Colonic mucosa (tissue), 4 donors: Measurements from ENCODE around the gene TNFAIP3. TPM values are rescaled to one million over a fixed set of nuclear protein-coding genes. Genes with fewer than 3 reads are reported as not detected.
"Not testable (repeated sequence)": the region's sequence is repeated elsewhere in the genome, so short reads cannot be mapped to it uniquely, and the experiment has no call there.

Source experiments
- DNase-seq: peaks from one replicate; pipeline ENCODE4 v3.0.0-alpha.2; 2020
- H3K27ac ChIP-seq: fragments of 200-600 bp; one replicate; pipeline ENCODE4 v1.8.0; 2021
- H3K27me3 ChIP-seq: fragments of 200-600 bp; one replicate; pipeline ENCODE4 v1.8.0; 2021
- H3K36me3 ChIP-seq: fragments of 200-600 bp; one replicate; pipeline ENCODE4 v1.8.0; 2021
- H3K4me1 ChIP-seq: fragments of 200-600 bp; one replicate; pipeline ENCODE4 v1.8.0; 2021; ENCODE audit warnings: mild to moderate bottlenecking
- H3K4me3 ChIP-seq: fragments of 200-600 bp; one replicate; pipeline ENCODE4 v1.8.0; 2021
- H3K9ac ChIP-seq, 2 donors: one replicate each; pipeline ENCODE4 v1.7.0; 2013; ENCODE audit warnings: control low read depth in 2 of 2, low read depth in 2 of 2, low read length in 2 of 2
- H3K9me3 ChIP-seq: fragments of 200-600 bp; one replicate; pipeline ENCODE4 v1.8.0; 2021
- CTCF ChIP-seq: fragments of 200-600 bp; IDR thresholded peaks from one replicate; pipeline ENCODE4 v1.8.0; 2022; ENCODE audit warnings: antibody characterized with exemption, mild to moderate bottlenecking
- intact Hi-C: fragments of 100-400 bp; cut with DNase I; formaldehyde crosslinking; loops from one replicate; pipeline ENCODE4 v1.14.1; 2022
- total RNA-seq, 2 donors: library from RNA; stranded (reverse); fragmentation: NEBNext Ultra II Directional in 1 of 2; extraction: Animal tissue kit (Norgen Biotek cat#: 25700) in 1 of 2; gene quantifications; one replicate each; pipeline ENCODE4 v1.2.1, GENCODE V29; 2021
- donor health status: healthy.
- donor health status: DM: no; HTN: no; CAD: no.
- donor health status: DM: no; HTN: no; CAD: no.

Gene TNFAIP3
- total RNA-seq, 2 donors from 2014 or later, result 18.1 to 46.3 TPM

- Histone ChIP-seq H3K36me3 (no peaks in the 10 kb centered on the region), H3K9me3 (no peaks in the 10 kb centered on the region), H3K4me1 (no peaks in the 10 kb centered on the region), H3K4me3 (no peak overlapping the region), H3K27me3 (no peaks in the 10 kb centered on the region), H3K9ac (no peak overlapping the region), H3K27ac (no peak overlapping the region)
- DNase-seq, result no peak
- intact Hi-C loops, result no loop called here
- no peak for TF ChIP-seq CTCF
Observed at GRCh38 chr6:137836788-137837187, 30.3 kb upstream of the TNFAIP3 start.

GRCh38 chr6:137838090-137838489 lies 29.0 kb upstream of the TNFAIP3 start:
- DNase-seq, H3K36me3 ChIP-seq, H3K4me1 ChIP-seq, H3K9me3 ChIP-seq, intact Hi-C loops, H3K27ac ChIP-seq, H3K4me3 ChIP-seq, H3K27me3 ChIP-seq, H3K9ac ChIP-seq: not testable (repeated sequence)

GRCh38 chr6:137838597-137838996 lies 28.5 kb upstream of the TNFAIP3 start:
- intact Hi-C loops, H3K27me3 ChIP-seq, H3K36me3 ChIP-seq, DNase-seq, H3K9ac ChIP-seq, H3K4me3 ChIP-seq, H3K4me1 ChIP-seq, H3K27ac ChIP-seq, H3K9me3 ChIP-seq: not testable (repeated sequence)

- intact Hi-C loops, result no loop called here
- H3K9ac ChIP-seq, result no peak overlapping the region
- no peak for DNase-seq
- H3K36me3 ChIP-seq, result no peaks in the 10 kb centered on the region
- H3K4me3 ChIP-seq, result no peak overlapping the region
- no peak for TF ChIP-seq CTCF
- H3K27me3 ChIP-seq, result no peaks in the 10 kb centered on the region
- H3K9me3 ChIP-seq, result no peaks in the 10 kb centered on the region
- H3K27ac ChIP-seq, result no peak overlapping the region
- H3K4me1 ChIP-seq, result no peaks in the 10 kb centered on the region
Observed at GRCh38 chr6:137839076-137839475, 28.0 kb upstream of the TNFAIP3 start.

- TF ChIP-seq CTCF, result no peak
Observed at GRCh38 chr6:137840252-137840651, 26.8 kb upstream of the TNFAIP3 start.

GRCh38 chr6:137843211-137843610 lies 23.8 kb upstream of the TNFAIP3 start:
- Histone ChIP-seq H3K9me3 (no peaks in the 10 kb centered on the region), H3K27ac (no peak overlapping the region), H3K4me1 (no peaks in the 10 kb centered on the region), H3K9ac (no peak overlapping the region), H3K4me3 (no peak overlapping the region), H3K27me3 (no peaks in the 10 kb centered on the region), H3K36me3 (no peaks in the 10 kb centered on the region)
- DNase-seq, result no peak
- intact Hi-C loops, result no loop called here
- TF ChIP-seq CTCF, result no peak

More at GRCh38 chr6:137840252-137840651, 26.8 kb upstream of the TNFAIP3 start:
- DNase-seq, result no peak
- Histone ChIP-seq H3K9ac (no peak overlapping the region), H3K4me1 (no peaks in the 10 kb centered on the region), H3K27ac (no peak overlapping the region), H3K36me3 (no peaks in the 10 kb centered on the region), H3K4me3 (no peak overlapping the region), H3K27me3 (no peaks in the 10 kb centered on the region), H3K9me3 (no peaks in the 10 kb centered on the region)
- intact Hi-C loops, result no loop called here

GRCh38 chr6:137844327-137844726 lies 22.7 kb upstream of the TNFAIP3 start:
- H3K4me3 ChIP-seq, intact Hi-C loops, H3K27ac ChIP-seq, H3K27me3 ChIP-seq, DNase-seq, H3K36me3 ChIP-seq, H3K9ac ChIP-seq, H3K9me3 ChIP-seq, H3K4me1 ChIP-seq: not testable (repeated sequence)

GRCh38 chr6:137844773-137845172 lies 22.3 kb upstream of the TNFAIP3 start:
- H3K4me3 ChIP-seq, intact Hi-C loops, H3K9ac ChIP-seq, H3K27me3 ChIP-seq, H3K4me1 ChIP-seq, H3K9me3 ChIP-seq, DNase-seq, H3K27ac ChIP-seq, H3K36me3 ChIP-seq: not testable (repeated sequence)
